GM12878 (cell line): ENCODE results near the gene HEXIM2. TPM values are rescaled to one million over a fixed set of nuclear protein-coding genes. Genes with fewer than 3 reads are reported as not detected.

Source experiments
- ATAC-seq: fragments of 200-7000 bp; cut with Tn5 transposase; 3 replicates; pipeline ENCODE4 v1.9.1; 2020; ENCODE audit warnings: mild to moderate bottlenecking, moderate library complexity
- BruUV-seq: library from RNA; stranded (reverse); fragments of 400-500 nt; replicated peaks from 2 replicates; lab custom pipeline; 2021; lab: Mats Ljungman, UMichigan
- CTCF ChIA-PET: fragments of 300-600 bp; sonication (Branson Sonifier 250); formaldehyde crosslinking; extraction: SDS; loops from one replicate; lab custom pipeline; 2021; ENCODE audit warnings: inconsistent platforms; lab: Yijun Ruan, JAX
- POLR2A ChIA-PET: fragments of 350-600 bp; formaldehyde crosslinking; extraction: SDS; loops from one replicate; lab custom pipeline; 2021; ENCODE audit warnings: inconsistent platforms; lab: Charles Lee
- RAD21 ChIA-PET: fragments of 300-600 bp; sonication (Branson Sonifier 250); formaldehyde crosslinking; loops from one replicate; lab custom pipeline; 2023; ENCODE audit warnings: antibody characterized with exemption; ENCODE audit not compliant: unreplicated experiment; lab: Charles Lee
- SMC1A ChIA-PET: fragments of 300-600 bp; sonication (Branson Sonifier 250); formaldehyde crosslinking; loops from one replicate; lab custom pipeline; 2023; ENCODE audit not compliant: unreplicated experiment, uncharacterized antibody; lab: Charles Lee
- DNase-seq: peaks from one replicate; pipeline ENCODE4 v3.0.0-alpha.2; 2011; ENCODE audit warnings: low read depth, low spot score
- FAIRE-seq: peaks from 3 replicates; lab custom pipeline; 2011; peaks lifted over from hg19 to GRCh38; lab: Jason Lieb, UNC
- H2AFZ ChIP-seq: 2 replicates; pipeline ENCODE4 v1.6.0; 2011; ENCODE audit warnings: low read depth, low read length, control low read depth; ENCODE audit not compliant: control insufficient read depth
- H3K27ac ChIP-seq: 2 replicates; pipeline ENCODE4 v1.5.1; 2011; ENCODE audit warnings: control low read depth; ENCODE audit not compliant: control insufficient read depth, insufficient read depth
- H3K27me3 ChIP-seq, 2 experiments: replicated peaks in 1 of 2; 2 replicates each; pipeline versions ENCODE4 v1.6.0 to v1.6.1; 2011; ENCODE audit warnings: low read length in 1 of 2; ENCODE audit not compliant: control insufficient read depth in 2 of 2, insufficient read depth in 2 of 2
- H3K36me3 ChIP-seq, 2 experiments: 2 replicates each; pipeline ENCODE4 v1.5.1; 2011; ENCODE audit warnings: low read length in 1 of 2; ENCODE audit not compliant: control insufficient read depth in 2 of 2, insufficient read depth in 2 of 2
- H3K4me1 ChIP-seq: 2 replicates; pipeline ENCODE4 v1.6.1; 2011; ENCODE audit warnings: mild to moderate bottlenecking, low read length, moderate library complexity, mixed read lengths; ENCODE audit not compliant: control insufficient read depth, insufficient read depth
- H3K4me2 ChIP-seq: 2 replicates; pipeline ENCODE4 v1.6.0; 2011; ENCODE audit warnings: control low read depth; ENCODE audit not compliant: control insufficient read depth, insufficient read depth
- H3K4me3 ChIP-seq: fragments of 200-600 bp; sonication (generic); 2 replicates; pipeline ENCODE4 v1.5.1; 2016
- H3K79me2 ChIP-seq: 2 replicates; pipeline ENCODE4 v1.6.0; 2011; ENCODE audit warnings: low read length; ENCODE audit not compliant: control insufficient read depth, insufficient read depth
- H3K9ac ChIP-seq: 2 replicates; pipeline ENCODE4 v1.8.0; 2011; ENCODE audit warnings: low read length, control low read depth, mixed read lengths; ENCODE audit not compliant: control insufficient read depth, insufficient read depth
- H3K9me3 ChIP-seq: replicated peaks from 3 replicates; pipeline ENCODE4 v1.5.1; 2011; ENCODE audit warnings: mild to moderate bottlenecking, low read length; ENCODE audit not compliant: control insufficient read depth, insufficient read depth
- H4K20me1 ChIP-seq: 2 replicates; pipeline ENCODE4 v1.6.0; 2011; ENCODE audit not compliant: control insufficient read depth, insufficient read depth
- ATF7 ChIP-seq: fragments of 450-650 bp; IDR thresholded peaks from 2 replicates; pipeline ENCODE4 v1.6.1; 2016; ENCODE audit warnings: low read depth, mild to moderate bottlenecking
- BMI1 ChIP-seq: fragments of 450-650 bp; IDR thresholded peaks from 2 replicates; pipeline ENCODE4 v1.6.1; 2016; ENCODE audit warnings: mild to moderate bottlenecking, moderate library complexity, borderline replicate concordance
- EZH2 ChIP-seq: IDR thresholded peaks from 2 replicates; pipeline ENCODE4 v1.6.1; 2012; ENCODE audit warnings: low read depth, mild to moderate bottlenecking, control low read depth, inconsistent platforms, low read length, borderline replicate concordance; ENCODE audit not compliant: control insufficient read depth
- MEF2A ChIP-seq: IDR thresholded peaks from 2 replicates; pipeline ENCODE4 v1.6.1; 2011; ENCODE audit warnings: low read depth, mild to moderate bottlenecking, low read length, moderate library complexity; ENCODE audit not compliant: insufficient read depth
- RUNX3 ChIP-seq: IDR thresholded peaks from 2 replicates; pipeline ENCODE4 v1.6.1; 2012; ENCODE audit warnings: low read length, inconsistent platforms
- ZNF24 ChIP-seq: fragments of 450-650 bp; IDR thresholded peaks from 2 replicates; pipeline ENCODE4 v1.6.1; 2017; ENCODE audit warnings: antibody characterized with exemption, mild to moderate bottlenecking
- WGBS: methylation state at CpG from one replicate; pipeline ENCODE4 v1.1.6; 2016; ENCODE audit warnings: low lambda C conversion rate; ENCODE audit not compliant: insufficient replicate concordance, insufficient coverage; ENCODE audit errors: missing lambda C conversion rate; 5-methylcytosine and 5-hydroxymethylcytosine counted together
- in situ Hi-C: fragments of 300-500 bp; cut with MboI; formaldehyde crosslinking; loops from 9 replicates; pipeline ENCODE4 v1.14.3; 2018; ENCODE audit warnings: mixed read lengths
- intact Hi-C: fragments of 100-400 bp; cut with micrococcal nuclease; formaldehyde crosslinking; loops from one replicate; pipeline ENCODE4 v1.14.2; 2022; ENCODE audit not compliant: unreplicated experiment
- polyA plus RNA-seq, 11 experiments: library from polyadenylated mRNA; depleted of rRNA in 4 of 11; unstranded in 6 of 11; stranded (reverse) in 5 of 11; fragments of >200 nt; fragmentation: Nextera tagmentation in 4 of 11; fragmentation: Illumina TruSeq in 1 of 11; extraction: Ambion mirVana in 4 of 11; extraction: Trizol in 1 of 11; gene quantifications; 1 replicate in 1 of 11; 2 replicates in 10 of 11; pipeline versions ENCODE4 v1.2.1 to v1.2.3, GENCODE V29; 2011 to 2016; ENCODE audit warnings: inconsistent platforms in 2 of 11, missing spikeins in 2 of 11, low read depth in 1 of 11
- total RNA-seq, 4 experiments: library from RNA; depleted of rRNA in 3 of 4; stranded (reverse); fragments of >200 nt in 3 of 4; fragmentation: Illumina TruSeq in 1 of 4; extraction: Trizol in 1 of 4; gene quantifications; 2 replicates each; pipeline versions ENCODE4 v1.2.1 to v1.2.3, GENCODE V29; 2013 to 2021
- TF ChIP-seq, protein P1 (sequence below): fragments of 450-650 bp; formaldehyde crosslinking; IDR thresholded peaks from 2 replicates; pipeline ENCODE4 v1.5.0; 2022; ENCODE audit warnings: mild to moderate bottlenecking, missing genetic modification characterization

HEXIM2 gene
- total and polyA plus RNA-seq, 10 of the 15 experiments (the other 5 are each of a cell fraction or from before 2014, with no cell fraction given): 0.10 to 10.3 (median 6.4) TPM

DNA sequence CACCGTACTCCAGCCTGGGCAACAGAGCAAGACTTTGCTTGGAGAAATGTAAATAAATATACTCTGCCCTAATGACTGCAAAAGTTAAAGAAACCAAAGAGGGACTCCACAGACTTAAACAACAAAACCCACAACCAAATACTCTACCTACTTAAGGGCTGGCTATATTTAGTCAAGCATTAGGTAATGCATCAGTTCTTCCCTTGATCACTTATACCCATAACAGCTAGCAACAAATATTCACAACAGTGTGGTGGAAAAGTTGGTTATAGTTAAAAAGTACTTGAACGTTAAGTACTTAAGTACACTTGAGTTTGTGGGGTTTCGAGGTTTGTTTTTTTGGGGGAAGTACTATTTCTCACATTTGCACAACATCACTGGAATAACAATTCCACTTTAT lies 5.4 kb upstream of the HEXIM2 start:
- Histone ChIP-seq H3K9me3 (no peaks in the 10 kb centered on the region), H3K4me3 (no peak overlapping the region), H3K27me3 (no peaks in the 10 kb centered on the region), H3K27ac (no peak overlapping the region), H3K9ac (no peak overlapping the region), H2AFZ (no peak overlapping the region), H3K4me2 (no peak overlapping the region), H3K4me1 (peaks cover 5% of the 10 kb centered on the region), H4K20me1 (no peaks in the 10 kb centered on the region; the same call in 1 of the 2 replicates), H3K36me3 (no peaks in the 10 kb centered on the region), H3K79me2 (peaks cover 39% of the 10 kb centered on the region)
- in situ Hi-C loops: no loop called here
- no peak; the same call in 2 of the 3 replicates for ATAC-seq
- intact Hi-C loops: no loop called here
- POLR2A ChIA-PET: interaction anchor here (0.6 to 1.2 kb wide), 2 partner anchors 12 to 20 kb away, joined by 3 to 6 read pairs; no protein-coding TSS in a partner anchor
- RAD21 ChIA-PET: no interaction called here
- TF ChIP-seq ZNF24 (peak; percentile 81), EZH2 (no peak), MEF2A (peak; percentile 50; the same call in 1 of the 2 replicates), ATF7 (peak; percentile 65; the same call in 1 of the 2 replicates), RUNX3 (peak; percentile 58), BMI1 (no peak)
- TF ChIP-seq, protein P1, sequence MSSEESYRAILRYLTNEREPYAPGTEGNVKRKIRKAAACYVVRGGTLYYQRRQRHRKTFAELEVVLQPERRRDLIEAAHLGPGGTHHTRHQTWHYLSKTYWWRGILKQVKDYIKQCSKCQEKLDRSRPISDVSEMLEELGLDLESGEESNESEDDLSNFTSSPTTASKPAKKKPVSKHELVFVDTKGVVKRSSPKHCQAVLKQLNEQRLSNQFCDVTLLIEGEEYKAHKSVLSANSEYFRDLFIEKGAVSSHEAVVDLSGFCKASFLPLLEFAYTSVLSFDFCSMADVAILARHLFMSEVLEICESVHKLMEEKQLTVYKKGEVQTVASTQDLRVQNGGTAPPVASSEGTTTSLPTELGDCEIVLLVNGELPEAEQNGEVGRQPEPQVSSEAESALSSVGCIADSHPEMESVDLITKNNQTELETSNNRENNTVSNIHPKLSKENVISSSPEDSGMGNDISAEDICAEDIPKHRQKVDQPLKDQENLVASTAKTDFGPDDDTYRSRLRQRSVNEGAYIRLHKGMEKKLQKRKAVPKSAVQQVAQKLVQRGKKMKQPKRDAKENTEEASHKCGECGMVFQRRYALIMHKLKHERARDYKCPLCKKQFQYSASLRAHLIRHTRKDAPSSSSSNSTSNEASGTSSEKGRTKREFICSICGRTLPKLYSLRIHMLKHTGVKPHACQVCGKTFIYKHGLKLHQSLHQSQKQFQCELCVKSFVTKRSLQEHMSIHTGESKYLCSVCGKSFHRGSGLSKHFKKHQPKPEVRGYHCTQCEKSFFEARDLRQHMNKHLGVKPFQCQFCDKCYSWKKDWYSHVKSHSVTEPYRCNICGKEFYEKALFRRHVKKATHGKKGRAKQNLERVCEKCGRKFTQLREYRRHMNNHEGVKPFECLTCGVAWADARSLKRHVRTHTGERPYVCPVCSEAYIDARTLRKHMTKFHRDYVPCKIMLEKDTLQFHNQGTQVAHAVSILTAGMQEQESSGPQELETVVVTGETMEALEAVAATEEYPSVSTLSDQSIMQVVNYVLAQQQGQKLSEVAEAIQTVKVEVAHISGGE: no peak
- no peak for DNase-seq
- BruUV-seq: no TSS peak
- CTCF ChIA-PET: interaction anchor here (1.7 to 10.2 kb wide), 3 partner anchors 8 to 41 kb away, joined by 3 to 189 read pairs (median 30); partner anchors contain the start of gene ACBD4
- WGBS: 96% methylated on average over 3 of the region's 3 CpGs
- SMC1A ChIA-PET: interaction anchor here (0.7 to 2.1 kb wide), 2 partner anchors 21 to 42 kb away, joined by 3 to 10 read pairs; partner anchors contain the start of gene ACBD4
- no peak for FAIRE-seq
